ENCODE data around the gene CTNNBL1. TPM values are rescaled to one million over a fixed set of nuclear protein-coding genes. Genes with fewer than 3 reads are reported as not detected.

Gene CTNNBL1
- total and polyA plus RNA-seq, 2 of the 4 experiments (the other 2 are of a cell fraction): 29.9 to 34.1 TPM

DNA sequence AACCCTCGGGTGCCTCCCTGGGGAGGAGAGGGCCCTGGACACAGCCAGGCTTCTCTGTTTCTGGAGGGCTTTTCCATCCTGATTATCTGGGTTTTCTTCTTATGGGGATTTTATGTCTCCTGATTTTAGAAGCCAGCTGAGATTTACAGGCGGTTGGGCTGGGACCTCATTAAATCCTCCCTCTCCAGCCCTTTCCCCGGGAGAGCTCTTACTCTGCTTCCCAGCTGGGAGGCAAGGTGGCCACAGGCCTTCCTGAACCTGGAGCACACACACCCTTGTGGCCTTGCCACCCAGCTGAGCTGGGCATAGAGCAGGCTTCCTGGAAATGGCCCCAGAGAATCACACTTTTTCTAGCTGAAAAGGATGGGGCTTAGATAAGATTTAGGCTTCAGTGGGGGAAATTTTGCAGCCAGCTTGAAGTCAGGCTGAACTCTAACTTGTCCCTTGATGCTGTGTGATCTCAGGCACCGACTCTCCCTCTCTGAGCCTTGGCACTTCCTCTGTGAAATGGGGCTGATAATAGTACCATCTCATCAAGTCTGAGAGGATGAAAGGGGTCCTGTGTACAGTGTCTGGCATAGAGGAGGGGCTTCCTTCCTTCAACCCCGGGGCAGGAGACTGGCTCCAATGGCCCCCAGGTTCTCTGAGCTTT, 225.7 kb downstream of the CTNNBL1 start:
- no peak overlapping the region for H4K91ac ChIP-seq (ENCODE audit: insufficient read depth, low read depth, low read length)
- POLR2A ChIA-PET (ENCODE audit: unreplicated experiment): no interaction called here
- ATAC-seq (ENCODE audit: low read depth): no peak
- no peak overlapping the region for H3K4ac ChIP-seq (ENCODE audit: low read depth, low read length)
- no peak overlapping the region for H3K14ac ChIP-seq (replicated peaks; ENCODE audit: low read depth, low read length)
- no peaks in the 10 kb centered on the region for H3K9me3 ChIP-seq (ENCODE audit: control insufficient read depth, insufficient read depth, low read length)
- H3K23ac ChIP-seq (ENCODE audit: low read depth, low read length): no peak overlapping the region; the same call in 1 of the 2 replicates
- in situ Hi-C loops (cut with MboI; ENCODE audit: low sequenced_read_pairs) (no loop called here), dilution Hi-C loops (cut with HindIII; ENCODE audit: low sequenced_read_pairs, unreplicated experiment) (no loop called here), intact Hi-C loops (cut with micrococcal nuclease) (no loop called here)
- H3K27ac ChIP-seq (ENCODE audit: insufficient read depth, low read length): no peak overlapping the region
- no peaks in the 10 kb centered on the region for H3K36me3 ChIP-seq (ENCODE audit: control insufficient read depth, insufficient read depth, low read length)
- no peak overlapping the region for H3K4me2 ChIP-seq (ENCODE audit: low read depth, low read length)
- H3K4me3 ChIP-seq (ENCODE audit: insufficient read depth, low read depth, low read length): no peak overlapping the region
- BruUV-seq (replicated peaks): no TSS peak
- no peak overlapping the region for H4K8ac ChIP-seq (ENCODE audit: low read depth in 2 of 2, low read length in 2 of 2)
- DNase-seq: no peak
- no peaks in the 10 kb centered on the region for H3K4me1 ChIP-seq (ENCODE audit: control insufficient read depth, insufficient read depth, low read length)
- H3K56ac ChIP-seq (ENCODE audit: extremely low read depth, insufficient read depth, low read length): no peak overlapping the region
- H2BK5ac ChIP-seq (ENCODE audit: low read depth, low read length, poor library complexity, severe bottlenecking): no peak overlapping the region
- H3K79me1 ChIP-seq (ENCODE audit: low read depth in 1 of 2, low read length in 2 of 2): no peaks in the 10 kb centered on the region
- H3K9me1 ChIP-seq (ENCODE audit: insufficient read depth, low read length): no peaks in the 10 kb centered on the region
- WGBS, 2 experiments (ENCODE audit: extremely low coverage in 2 of 2, insufficient read length in 1 of 2): no CpG with 5 or more reads among the region's 5 CpGs
- no peak for TF ChIP-seq NFE2L2 (IDR thresholded peaks at IDR 0.05; ENCODE audit: low read depth, low read length)
- TF ChIP-seq CEBPB (IDR thresholded peaks at IDR 0.05; ENCODE audit: low read depth, low read length): no peak
- no peak for TF ChIP-seq MAZ (IDR thresholded peaks at IDR 0.05; ENCODE audit: borderline replicate concordance, low read depth, low read length)
- no peak for TF ChIP-seq MAFK (IDR thresholded peaks at IDR 0.05; ENCODE audit: low read depth, low read length)
- TF ChIP-seq RAD21 (IDR thresholded peaks at IDR 0.05; ENCODE audit: low read length): no peak
- TF ChIP-seq ELK1 (IDR thresholded peaks at IDR 0.05; ENCODE audit: borderline replicate concordance, low read depth, low read length): no peak
- TF ChIP-seq, protein P1, sequence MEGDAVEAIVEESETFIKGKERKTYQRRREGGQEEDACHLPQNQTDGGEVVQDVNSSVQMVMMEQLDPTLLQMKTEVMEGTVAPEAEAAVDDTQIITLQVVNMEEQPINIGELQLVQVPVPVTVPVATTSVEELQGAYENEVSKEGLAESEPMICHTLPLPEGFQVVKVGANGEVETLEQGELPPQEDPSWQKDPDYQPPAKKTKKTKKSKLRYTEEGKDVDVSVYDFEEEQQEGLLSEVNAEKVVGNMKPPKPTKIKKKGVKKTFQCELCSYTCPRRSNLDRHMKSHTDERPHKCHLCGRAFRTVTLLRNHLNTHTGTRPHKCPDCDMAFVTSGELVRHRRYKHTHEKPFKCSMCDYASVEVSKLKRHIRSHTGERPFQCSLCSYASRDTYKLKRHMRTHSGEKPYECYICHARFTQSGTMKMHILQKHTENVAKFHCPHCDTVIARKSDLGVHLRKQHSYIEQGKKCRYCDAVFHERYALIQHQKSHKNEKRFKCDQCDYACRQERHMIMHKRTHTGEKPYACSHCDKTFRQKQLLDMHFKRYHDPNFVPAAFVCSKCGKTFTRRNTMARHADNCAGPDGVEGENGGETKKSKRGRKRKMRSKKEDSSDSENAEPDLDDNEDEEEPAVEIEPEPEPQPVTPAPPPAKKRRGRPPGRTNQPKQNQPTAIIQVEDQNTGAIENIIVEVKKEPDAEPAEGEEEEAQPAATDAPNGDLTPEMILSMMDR (conservative IDR thresholded peaks at IDR 0.05; ENCODE audit: low read depth, low read length): no peak
- no peak for TF ChIP-seq SMC3 (IDR thresholded peaks at IDR 0.05; ENCODE audit: low read depth, low read length)
- no peak for TF ChIP-seq CHD1 (IDR thresholded peaks at IDR 0.05; ENCODE audit: low read depth, low read length)
- TF ChIP-seq USF2 (IDR thresholded peaks at IDR 0.05; ENCODE audit: low read depth, low read length): no peak
- no peak overlapping the region for H2AFZ ChIP-seq (replicated peaks; ENCODE audit: low read length, poor library complexity)
- no peak overlapping the region for H2AK9ac ChIP-seq (replicated peaks; ENCODE audit: low read depth, low read length, poor library complexity)
- peaks cover 84% of the 10 kb centered on the region for H3K27me3 ChIP-seq (ENCODE audit: control insufficient read depth, insufficient read depth, low read length)
- H2BK20ac ChIP-seq (ENCODE audit: low read depth, low read length): no peak overlapping the region
- CTCF ChIA-PET: no interaction called here
- H3K18ac ChIP-seq (ENCODE audit: low read depth, low read length): no peak overlapping the region
- H4K20me1 ChIP-seq (ENCODE audit: insufficient read depth, low read length): no peaks in the 10 kb centered on the region
- H3K9ac ChIP-seq (ENCODE audit: low read depth, low read length): no peak overlapping the region
- no peak overlapping the region for H2BK120ac ChIP-seq (ENCODE audit: low read depth, low read length)
- H2AK5ac ChIP-seq (ENCODE audit: low read depth, low read length): no peak overlapping the region
- no peak overlapping the region for H2BK15ac ChIP-seq (ENCODE audit: low read depth, low read length)
- no peak overlapping the region for H4K5ac ChIP-seq (ENCODE audit: low read depth, low read length)
